GM11168 (cell line): ENCODE results near the gene ZNF764.
"Not testable (repeated sequence)": the region's sequence is repeated elsewhere in the genome, so short reads cannot be mapped to it uniquely, and the experiment has no call there.

Experiments used
- in situ Hi-C: fragments of 300-500 bp; cut with MboI; formaldehyde crosslinking; loops from one replicate; pipeline ENCODE4 v1.12.0; 2022; ENCODE audit warnings: low sequenced_read_pairs; ENCODE audit not compliant: unreplicated experiment

The ZNF764 gene

GRCh38 chr16:30551781-30552180 lies 6.4 kb downstream of the ZNF764 start:
- in situ Hi-C loops = no loop called here

DNA sequence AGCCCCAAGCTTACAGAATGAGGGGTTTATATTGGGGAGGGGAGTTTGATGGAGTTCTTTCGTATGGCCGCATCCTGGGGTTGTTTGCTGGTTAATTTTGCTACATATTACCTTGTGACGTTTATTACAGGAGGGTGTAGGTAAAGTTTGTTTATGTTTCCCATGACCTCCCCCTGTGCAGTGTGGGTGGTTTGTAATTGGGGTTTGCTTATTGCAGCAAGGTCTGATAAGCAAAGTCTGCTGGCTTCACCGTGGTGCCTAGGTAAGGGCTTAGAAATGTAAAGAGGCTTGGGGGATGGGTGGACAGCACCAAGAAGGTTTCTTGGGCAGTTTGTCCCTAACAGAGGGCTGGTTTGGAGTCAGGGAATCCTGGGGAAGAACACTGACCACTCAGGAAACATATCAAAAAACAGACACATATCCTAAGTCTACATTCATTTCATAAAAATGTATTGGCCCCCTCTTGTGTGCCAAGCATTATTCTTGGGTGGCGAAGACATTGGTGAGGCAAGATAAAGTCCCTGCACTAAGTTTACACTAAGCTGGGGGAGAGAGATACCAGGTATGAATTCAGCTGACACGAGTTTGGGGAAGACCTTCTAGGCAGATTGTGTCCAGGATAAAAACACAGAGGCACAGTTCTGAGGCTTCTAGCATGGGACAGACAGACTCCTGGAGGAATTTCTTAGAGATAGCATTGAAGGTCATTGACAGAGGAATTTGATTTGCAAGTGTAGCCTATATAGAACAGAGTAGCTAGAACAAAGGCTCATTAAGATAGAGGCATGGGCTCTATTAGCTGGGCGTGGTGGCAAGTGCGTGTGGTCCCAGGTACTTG lies 9.5 kb downstream of the ZNF764 start:
- in situ Hi-C loops = no loop called here

DNA sequence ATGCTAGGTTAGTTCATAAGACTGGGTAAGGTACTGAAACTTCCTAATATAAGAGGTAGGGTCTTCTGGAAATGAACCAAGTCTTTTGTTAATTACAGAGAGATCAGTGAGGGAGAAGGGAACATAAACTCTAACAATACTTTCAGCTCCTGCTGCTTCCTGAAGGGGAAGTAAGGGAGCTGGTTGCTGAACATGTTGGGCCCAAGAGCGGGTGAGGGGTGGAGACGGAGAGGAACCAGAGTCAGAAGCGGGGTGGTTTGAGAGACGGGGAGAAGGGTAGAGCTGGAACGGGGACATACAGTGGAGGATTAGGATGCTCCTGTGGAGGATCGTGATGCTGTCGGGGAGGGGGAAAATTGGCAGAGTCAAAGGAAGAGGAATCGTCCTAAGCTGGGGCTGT lies 12.1 kb downstream of the ZNF764 start:
- in situ Hi-C loops = no loop called here

DNA sequence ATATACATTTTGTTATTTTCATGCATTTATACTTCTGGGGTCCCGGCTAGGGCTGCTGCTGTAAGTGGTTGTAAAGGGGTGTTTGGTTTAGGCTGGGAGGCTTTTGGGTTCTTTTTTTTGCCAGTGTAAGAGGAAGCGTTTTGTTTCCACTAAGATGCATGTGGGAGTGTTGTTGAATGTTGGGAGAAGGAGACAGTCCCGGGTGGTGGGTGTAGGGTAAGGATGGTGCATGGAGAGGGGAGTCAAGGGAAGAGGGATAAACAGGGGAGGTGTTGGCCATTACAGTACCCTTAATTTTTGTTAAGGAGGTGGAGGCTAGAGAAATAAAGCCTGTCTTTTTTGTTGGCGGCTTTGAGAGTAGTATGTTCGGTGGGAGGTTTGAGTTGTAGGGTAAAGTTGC lies 15.1 kb downstream of the ZNF764 start:
- in situ Hi-C loops = no loop called here

GRCh38 chr16:30541502-30542329 lies 16.5 kb downstream of the ZNF764 start:
- in situ Hi-C loops = no loop called here

DNA sequence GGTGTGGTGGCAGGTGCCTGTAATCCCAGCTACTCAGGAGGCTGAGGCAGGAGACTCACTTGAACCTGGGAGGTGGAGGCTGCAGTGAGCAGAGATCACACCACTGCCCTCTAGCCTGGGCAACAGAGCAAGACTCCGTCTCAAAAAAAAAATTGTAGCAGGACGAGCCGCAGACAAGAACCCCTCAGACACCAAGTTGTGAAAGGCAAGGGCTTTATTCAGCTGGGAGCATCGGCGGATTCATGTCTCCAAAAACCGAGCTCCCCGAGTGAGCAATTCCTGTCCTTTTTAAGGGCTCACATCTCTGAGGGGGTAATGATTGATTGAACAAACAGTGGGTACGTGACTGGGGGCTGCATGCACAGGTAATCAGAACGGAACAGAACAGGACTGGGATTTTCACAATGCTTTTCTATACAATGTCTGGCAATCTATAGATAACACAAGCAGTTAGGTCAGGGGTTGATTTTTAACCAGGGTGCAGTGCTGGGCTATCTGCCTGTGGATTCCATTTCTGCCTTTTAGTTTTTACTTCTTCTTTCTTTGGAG lies 17.2 kb downstream of the ZNF764 start:
- in situ Hi-C loops = not testable (repeated sequence)

DNA sequence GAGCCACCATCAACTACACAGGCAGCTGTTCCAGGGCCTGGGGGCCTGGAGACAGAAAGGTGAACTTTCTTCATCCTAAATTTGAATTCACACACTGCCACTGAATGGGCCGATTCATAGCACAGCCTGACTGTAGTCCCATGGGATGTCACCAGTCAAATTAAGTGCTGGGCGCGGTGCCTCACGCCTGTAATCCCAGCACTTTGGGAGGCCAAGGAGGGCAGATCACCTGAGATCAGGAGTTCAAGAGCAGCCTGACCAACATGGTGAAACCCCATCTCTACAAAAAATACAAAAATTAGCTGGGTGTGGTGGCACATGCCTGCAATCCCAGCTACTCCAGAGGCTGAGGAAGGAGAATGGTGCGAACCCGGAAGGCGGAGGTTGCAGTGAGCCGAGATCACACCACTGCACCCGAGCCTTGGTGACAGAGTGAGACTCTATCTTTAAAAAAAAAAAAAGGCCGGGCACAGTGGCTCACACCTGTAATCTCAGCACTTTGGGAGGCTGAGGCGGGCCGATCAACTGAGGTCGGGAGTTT lies 18.1 kb downstream of the ZNF764 start:
- in situ Hi-C loops = not testable (repeated sequence)

- in situ Hi-C loops = no loop called here
Measured at GRCh38 chr16:30539000-30539964, 18.9 kb downstream of the ZNF764 start.

- in situ Hi-C loops = not testable (repeated sequence)
Measured at GRCh38 chr16:30536391-30537024, 21.7 kb downstream of the ZNF764 start.

- in situ Hi-C loops = no loop called here
Measured at GRCh38 chr16:30535777-30536190, 22.4 kb downstream of the ZNF764 start.

- in situ Hi-C loops = no loop called here
Measured at GRCh38 chr16:30535106-30535776, 22.9 kb downstream of the ZNF764 start.

DNA sequence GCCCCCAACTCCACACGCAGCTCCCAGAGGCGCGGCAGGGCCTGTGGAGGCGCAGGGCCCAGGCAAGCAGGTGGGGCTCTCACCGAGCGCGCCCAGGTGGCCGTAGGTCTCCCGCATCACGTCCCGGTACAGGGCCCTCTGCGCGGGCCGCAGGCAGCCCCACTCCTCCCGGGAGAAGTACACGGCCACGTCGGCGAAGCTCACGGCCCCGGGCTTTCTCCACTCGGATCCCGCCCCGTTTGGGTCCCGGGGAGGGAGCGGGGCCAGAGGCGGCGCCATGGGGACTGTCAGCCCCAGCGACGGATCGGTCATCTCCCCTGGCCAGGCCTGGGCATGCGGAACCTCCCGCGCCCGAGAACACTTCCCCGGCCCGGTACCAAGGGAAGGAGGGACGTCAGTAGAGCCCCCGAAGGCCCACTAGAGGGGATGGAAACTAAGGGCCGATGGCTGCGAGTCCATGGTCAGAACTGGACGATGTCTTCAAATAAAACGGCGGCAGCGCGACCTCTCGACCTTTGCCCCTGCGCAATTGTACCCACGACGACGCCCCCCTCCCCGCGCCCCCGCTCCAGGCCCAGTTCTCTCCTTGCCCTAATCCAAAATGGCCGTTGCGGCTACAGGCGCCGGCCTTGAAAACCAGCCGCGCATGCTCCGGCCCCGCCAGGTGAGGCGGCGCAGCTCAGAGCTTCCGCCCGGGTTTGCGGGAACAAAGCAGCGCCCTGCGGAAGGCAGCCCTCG lies 23.6 kb downstream of the ZNF764 start, which contains the start of gene ZNF747:
Gene ZNF747 (minus strand): TSS at position 491 of the 738 bp plus-strand sequence. CDS start 179 bp downstream, at position 312.
- in situ Hi-C loops = no loop called here

DNA sequence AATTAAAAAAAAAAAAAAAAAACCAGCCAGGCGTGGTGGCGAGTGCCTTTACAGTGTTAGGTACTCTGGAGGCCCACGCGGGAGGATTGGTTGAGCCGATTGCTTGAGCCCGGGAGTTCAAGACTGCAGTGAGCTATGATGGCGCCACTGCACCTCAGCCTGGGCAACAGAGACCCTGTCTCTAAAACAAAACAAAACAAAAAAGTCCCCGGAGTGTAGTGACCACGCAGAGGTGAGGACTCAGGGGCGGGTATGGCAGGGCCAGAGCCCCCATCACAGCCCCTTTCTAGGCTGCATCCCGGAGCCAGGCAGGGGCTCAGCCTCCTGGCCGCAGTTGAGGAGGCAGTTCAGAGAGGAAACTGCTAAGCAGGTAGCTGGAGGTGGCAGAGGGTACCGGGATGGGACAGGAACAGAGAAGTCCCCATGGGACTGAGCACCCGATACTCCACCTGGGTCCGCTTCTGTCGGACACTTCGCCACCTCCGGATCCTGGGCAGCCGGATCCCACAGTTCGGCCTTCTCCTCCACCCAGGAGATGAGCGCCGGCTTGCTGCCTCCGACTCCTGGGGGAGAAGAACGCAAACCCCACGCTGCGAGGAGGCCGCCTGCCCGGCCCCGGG lies 24.3 kb downstream of the ZNF764 start:
- in situ Hi-C loops = no loop called here

- in situ Hi-C loops = no loop called here
Measured at GRCh38 chr16:30533146-30533522, 25.0 kb downstream of the ZNF764 start.

DNA sequence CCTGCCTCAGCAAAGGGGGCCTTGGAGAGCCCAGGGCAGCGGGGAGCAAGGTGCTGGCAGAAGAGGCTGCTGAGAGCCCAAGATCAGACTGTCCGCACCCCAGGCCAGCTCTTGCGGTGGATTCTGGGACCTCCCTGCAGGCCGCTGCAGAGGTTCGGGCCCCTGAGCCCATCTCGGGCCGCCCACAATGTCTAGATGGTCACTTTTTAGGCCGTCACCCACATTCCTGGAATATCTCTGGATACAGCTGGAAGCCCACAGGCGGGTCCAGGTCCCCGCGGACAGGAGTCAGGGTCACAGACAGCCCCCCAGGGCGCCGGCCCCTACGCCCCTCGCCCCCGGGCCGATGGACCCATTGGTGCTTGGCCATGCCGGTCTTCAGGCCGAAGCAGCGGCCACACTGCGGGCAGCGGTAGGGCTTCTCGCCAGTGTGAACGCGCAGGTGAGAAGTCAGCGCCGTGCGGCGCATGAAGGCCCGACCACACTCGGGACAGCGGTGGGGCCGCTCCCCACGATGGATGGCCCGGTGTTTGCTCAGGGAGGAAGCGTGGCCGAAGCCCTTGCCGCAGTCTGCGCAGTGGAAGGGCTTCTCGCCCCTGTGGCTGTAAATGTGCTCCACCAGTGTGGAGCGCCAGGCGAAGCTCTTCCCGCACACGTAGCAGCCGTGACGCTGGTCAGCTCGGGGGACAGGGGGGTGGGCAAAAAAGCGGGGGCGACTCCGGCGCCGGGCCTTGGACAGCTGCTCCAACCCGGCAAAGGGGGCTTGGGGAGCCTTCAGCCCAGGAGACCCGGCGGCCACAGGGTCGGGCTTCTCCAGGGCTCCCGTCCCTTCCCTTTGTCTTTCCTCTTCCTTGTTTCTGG lies 25.7 kb downstream of the ZNF764 start:
- in situ Hi-C loops = no loop called here

- in situ Hi-C loops = no loop called here
Measured at GRCh38 chr16:30530163-30531037, 27.8 kb downstream of the ZNF764 start.
